HG03558 (cell line): ENCODE data around the gene IL17F.

Source experiments
- ATAC-seq: cut with Tn5 transposase; IDR thresholded peaks from one replicate; pipeline ENCODE4 v1.9.1; 2021; ENCODE audit warnings: moderate number of reproducible peaks; ENCODE audit not compliant: unreplicated experiment; ENCODE audit errors: extremely low read depth

Gene IL17F

GRCh38 chr6:52195886-52196285, 48.4 kb downstream of the IL17F start:
- ATAC-seq: no peak

- no peak for ATAC-seq
These were observed 52.5 kb downstream of the IL17F start for GRCh38 chr6:52191824-52192223.

- no peak for ATAC-seq
These were observed 53.9 kb downstream of the IL17F start for GRCh38 chr6:52190409-52190808.

- no peak for ATAC-seq
These were observed 54.3 kb downstream of the IL17F start for GRCh38 chr6:52189974-52190373.

GRCh38 chr6:52187098-52187497, 57.2 kb downstream of the IL17F start:
- ATAC-seq: no peak
